Smooth muscle cell (in vitro differentiated cells): ENCODE data around the gene VPS26C. TPM values are rescaled to one million over a fixed set of nuclear protein-coding genes. Genes with fewer than 3 reads are reported as not detected.

ENCODE experiments used
- DNase-seq: peaks from one replicate; lab custom pipeline; 2025; ENCODE audit not compliant: unreplicated experiment; lab: John Stamatoyannopoulos, UW
- H2AFZ ChIP-seq: fragments of 200-600 bp; sonication (generic); 2 replicates; pipeline ENCODE4 v1.6.0; 2016; ENCODE audit warnings: antibody characterized with exemption, low read depth, mild to moderate bottlenecking
- H3F3A ChIP-seq: fragments of 200-600 bp; sonication (generic); 2 replicates; pipeline ENCODE4 v1.6.0; 2017; ENCODE audit warnings: antibody characterized with exemption, low read depth
- H3K27ac ChIP-seq: fragments of 200-600 bp; sonication (generic); 2 replicates; pipeline ENCODE4 v1.5.1; 2016; ENCODE audit warnings: low read depth, mild to moderate bottlenecking
- H3K27me3 ChIP-seq: fragments of 200-600 bp; sonication (generic); 2 replicates; pipeline ENCODE4 v1.6.1; 2016; ENCODE audit warnings: low read depth, mild to moderate bottlenecking
- H3K36me3 ChIP-seq: fragments of 200-600 bp; sonication (generic); 2 replicates; pipeline ENCODE4 v1.5.1; 2016; ENCODE audit warnings: low read depth
- H3K4me1 ChIP-seq: fragments of 200-600 bp; sonication (generic); 2 replicates; pipeline ENCODE4 v1.5.1; 2016; ENCODE audit warnings: low read depth
- H3K4me2 ChIP-seq: fragments of 200-600 bp; sonication (generic); 2 replicates; pipeline ENCODE4 v1.6.0; 2016; ENCODE audit warnings: mild to moderate bottlenecking
- H3K4me3 ChIP-seq: fragments of 200-600 bp; sonication (generic); 2 replicates; pipeline ENCODE4 v1.5.1; 2016; ENCODE audit warnings: mild to moderate bottlenecking
- H3K79me2 ChIP-seq: fragments of 200-600 bp; sonication (generic); 2 replicates; pipeline ENCODE4 v1.6.0; 2016; ENCODE audit warnings: low read depth, mild to moderate bottlenecking
- H3K9ac ChIP-seq: fragments of 200-600 bp; sonication (generic); 2 replicates; pipeline ENCODE4 v1.6.0; 2016; ENCODE audit warnings: low read depth
- H3K9me3 ChIP-seq: fragments of 200-600 bp; sonication (generic); replicated peaks from 2 replicates; pipeline ENCODE4 v1.5.1; 2016; ENCODE audit warnings: low read depth
- H4K20me1 ChIP-seq: fragments of 200-600 bp; sonication (generic); 2 replicates; pipeline ENCODE4 v1.6.0; 2016; ENCODE audit warnings: low read depth
- CTCF ChIP-seq: fragments of 200-600 bp; sonication (generic); IDR thresholded peaks from 2 replicates; pipeline ENCODE4 v1.5.1; 2017; ENCODE audit warnings: borderline replicate concordance, mild to moderate bottlenecking, antibody characterized with exemption; ENCODE audit not compliant: insufficient read depth, poor library complexity, severe bottlenecking
- WGBS: methylation state at CpG from one replicate; pipeline ENCODE4 v1.1.7; 2016; ENCODE audit warnings: low lambda C conversion rate; 5-methylcytosine and 5-hydroxymethylcytosine counted together
- polyA plus RNA-seq: library from polyadenylated mRNA; unstranded; fragments of >200 nt; fragmentation: Nextera tagmentation; extraction: Ambion mirVana; gene quantifications from 2 replicates; pipeline ENCODE4 v1.2.1, GENCODE V29; 2016
- total RNA-seq: library from RNA; depleted of rRNA; stranded (reverse); fragments of >200 nt; gene quantifications from 2 replicates; pipeline ENCODE4 v1.2.3, GENCODE V29; 2014

Gene VPS26C
- total and polyA plus RNA-seq, 2 experiments from 2014 or later, result 31.7 to 50.3 TPM

DNA sequence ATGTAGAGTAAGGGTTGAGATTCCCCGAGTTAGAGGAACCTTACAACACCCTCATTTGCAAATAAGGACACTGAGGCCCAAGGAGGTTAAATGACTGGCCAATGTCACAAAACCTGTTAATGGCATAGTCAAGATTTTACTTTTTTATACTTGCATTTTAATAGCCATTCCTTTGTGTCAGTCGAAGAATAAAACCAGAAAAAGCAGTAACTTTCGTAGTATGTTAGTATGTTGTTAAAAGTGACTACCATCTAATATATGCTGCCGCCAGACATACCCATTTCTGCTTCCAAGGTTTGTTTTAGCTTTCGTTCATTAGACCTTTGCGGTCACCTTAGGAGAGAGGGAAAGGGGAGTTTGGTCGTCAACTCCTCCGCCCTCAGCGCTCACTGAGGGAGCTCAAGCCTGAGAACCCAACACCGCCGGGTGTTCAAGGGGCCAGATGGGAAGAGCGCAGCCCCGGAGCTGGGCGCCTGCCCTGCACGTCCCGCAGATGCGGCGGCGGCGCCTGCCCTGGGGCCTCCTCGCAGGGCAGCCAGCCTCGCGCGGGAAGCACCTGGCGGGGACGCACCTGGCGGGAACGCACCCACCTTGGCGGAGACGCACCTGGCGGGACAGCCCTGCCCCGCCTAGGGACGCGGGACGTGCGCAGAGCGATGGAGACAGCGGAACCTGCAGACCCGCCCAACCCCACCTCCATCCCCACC lies 466 bp downstream of the VPS26C start:
- Histone ChIP-seq H3K4me1 (peaks cover 7% of the 10 kb centered on the region), H3F3A (peaks cover 6% of the 10 kb centered on the region), H3K9ac (peak overlapping the region; percentile 63), H3K9me3 (no peaks in the 10 kb centered on the region), H3K36me3 (no peaks in the 10 kb centered on the region), H3K4me3 (peak overlapping the region; percentile 71), H3K27me3 (no peaks in the 10 kb centered on the region), H3K27ac (peak overlapping the region; percentile 98), H2AFZ (peak overlapping the region; percentile 76), H3K4me2 (peak overlapping the region; percentile 92), H3K79me2 (peaks cover 52% of the 10 kb centered on the region), H4K20me1 (peaks cover 14% of the 10 kb centered on the region)
- 2% methylated on average over 38 of the region's 39 CpGs for WGBS
- DNase-seq, result no peak
- no peak for TF ChIP-seq CTCF

GRCh38 chr21:37264808-37265207 lies 2.3 kb downstream of the VPS26C start:
- Histone ChIP-seq H3K79me2 (peaks cover 70% of the 10 kb centered on the region), H3K27ac (peak overlapping the region; percentile 32), H4K20me1 (peaks cover 27% of the 10 kb centered on the region), H3K4me2 (no peak overlapping the region), H3K4me1 (peaks cover 7% of the 10 kb centered on the region), H2AFZ (no peak overlapping the region), H3K9me3 (no peaks in the 10 kb centered on the region), H3F3A (peaks cover 6% of the 10 kb centered on the region), H3K4me3 (no peak overlapping the region), H3K27me3 (no peaks in the 10 kb centered on the region), H3K9ac (no peak overlapping the region), H3K36me3 (peaks cover 2% of the 10 kb centered on the region)
- WGBS, result 87% methylated on average over 4 of the region's 4 CpGs
- no peak for TF ChIP-seq CTCF
- DNase-seq, result no peak

DNA sequence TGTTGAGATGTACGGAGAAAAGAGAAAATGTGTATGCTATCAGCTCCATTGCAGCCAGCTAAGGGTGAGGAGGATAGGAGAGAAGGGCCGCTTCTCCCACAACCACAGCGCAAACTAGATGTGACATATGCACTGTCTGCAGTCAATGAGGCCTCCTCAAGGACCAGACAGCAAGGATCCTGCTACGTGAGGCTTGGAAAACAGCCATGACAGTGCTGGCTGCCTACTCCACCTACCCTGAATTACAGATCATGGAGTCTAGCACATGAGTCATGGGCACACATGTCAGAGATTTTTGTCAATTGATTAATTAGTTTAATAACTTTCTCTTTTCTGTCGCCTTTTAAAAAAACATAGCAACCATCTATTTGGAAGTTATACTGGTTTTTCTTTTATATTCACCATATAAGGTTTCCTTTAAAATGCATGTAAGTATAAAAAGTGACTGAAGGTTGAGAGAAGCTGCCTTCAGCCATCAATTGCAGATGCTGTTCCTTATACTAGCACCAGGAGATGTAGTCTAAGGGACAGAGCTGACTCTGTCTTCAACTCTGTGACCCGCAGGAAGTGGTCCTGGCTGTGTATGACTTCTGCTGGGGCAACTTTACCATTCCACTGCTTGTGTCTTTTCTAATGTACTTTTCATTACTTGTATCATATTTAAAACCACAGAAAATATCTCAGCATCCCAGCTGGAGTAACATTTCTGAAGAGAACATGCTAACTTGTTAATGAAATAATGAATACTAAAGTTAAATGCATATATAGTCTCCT lies 3.1 kb downstream of the VPS26C start:
- H2AFZ ChIP-seq, result no peak overlapping the region
- no peak overlapping the region for H3K4me3 ChIP-seq
- peaks cover 7% of the 10 kb centered on the region for H3K4me1 ChIP-seq
- no peak for TF ChIP-seq CTCF
- H3K27me3 ChIP-seq, result no peaks in the 10 kb centered on the region
- WGBS, result 81% methylated on average over 6 of the region's 6 CpGs
- H3K4me2 ChIP-seq, result no peak overlapping the region
- no peaks in the 10 kb centered on the region for H3K9me3 ChIP-seq
- H3K79me2 ChIP-seq, result peaks cover 78% of the 10 kb centered on the region
- no peak overlapping the region for H3K9ac ChIP-seq
- H3F3A ChIP-seq, result peaks cover 8% of the 10 kb centered on the region
- no peak for DNase-seq
- peaks cover 31% of the 10 kb centered on the region for H4K20me1 ChIP-seq
- peak overlapping the region; percentile 32 for H3K27ac ChIP-seq
- H3K36me3 ChIP-seq, result peaks cover 2% of the 10 kb centered on the region
